GM23338 (cell line): ENCODE measurements around the gene AHSP. TPM values are rescaled to one million over a fixed set of nuclear protein-coding genes. Genes with fewer than 3 reads are reported as not detected.
A peak's percentile ranks its signal among the peaks of the same experiment; 100 is the strongest.

Source experiments
- ATAC-seq: fragments of 200-7000 bp; cut with Tn5 transposase; 3 replicates; pipeline ENCODE4 v1.9.1; 2020
- DNase-seq: peaks from one replicate; pipeline ENCODE4 v3.0.0-alpha.2; 2015; ENCODE audit warnings: low spot score
- H2AFZ ChIP-seq: fragments of 200-600 bp; sonication (generic); 2 replicates; pipeline ENCODE4 v1.8.0; 2016; ENCODE audit warnings: antibody characterized with exemption, mild to moderate bottlenecking, moderate library complexity
- H3F3A ChIP-seq: fragments of 200-600 bp; sonication (generic); replicated peaks from 2 replicates; pipeline ENCODE4 v1.8.0; 2017; ENCODE audit warnings: antibody characterized with exemption, mixed run types, low read depth
- H3K27ac ChIP-seq: fragments of 200-600 bp; sonication (generic); 2 replicates; pipeline ENCODE4 v1.6.1; 2016; ENCODE audit warnings: low read depth
- H3K27me3 ChIP-seq: fragments of 200-600 bp; sonication (generic); 2 replicates; pipeline ENCODE4 v1.8.0; 2016; ENCODE audit warnings: mild to moderate bottlenecking, mixed run types, moderate library complexity; ENCODE audit not compliant: insufficient read depth
- H3K36me3 ChIP-seq: fragments of 200-600 bp; sonication (generic); 2 replicates; pipeline ENCODE4 v1.8.0; 2016; ENCODE audit warnings: mild to moderate bottlenecking; ENCODE audit not compliant: insufficient read depth
- H3K4me1 ChIP-seq: fragments of 200-600 bp; sonication (generic); 2 replicates; pipeline ENCODE4 v1.8.0; 2016; ENCODE audit warnings: mild to moderate bottlenecking, moderate library complexity; ENCODE audit not compliant: insufficient read depth
- H3K4me2 ChIP-seq: fragments of 200-600 bp; sonication (generic); 2 replicates; pipeline ENCODE4 v1.7.1; 2017; ENCODE audit warnings: mixed run types
- H3K4me3 ChIP-seq: fragments of 200-600 bp; sonication (generic); 2 replicates; pipeline ENCODE4 v1.6.1; 2016; ENCODE audit warnings: mixed run types
- H3K79me2 ChIP-seq: fragments of 200-600 bp; sonication (generic); replicated peaks from 2 replicates; pipeline ENCODE4 v1.8.0; 2017; ENCODE audit warnings: mild to moderate bottlenecking; ENCODE audit not compliant: insufficient read depth
- H3K9me2 ChIP-seq: fragments of 200-600 bp; sonication (generic); 2 replicates; pipeline ENCODE4 v1.8.0; 2017; ENCODE audit not compliant: insufficient read depth
- H4K20me1 ChIP-seq: fragments of 200-600 bp; sonication (generic); replicated peaks from 2 replicates; pipeline ENCODE4 v1.8.0; 2017; ENCODE audit warnings: mild to moderate bottlenecking; ENCODE audit not compliant: insufficient read depth
- H3K27ac Mint-ChIP-seq: 2 replicates; pipeline ENCODE4 v1.8.0; 2020; ENCODE audit warnings: inconsistent platforms, mild to moderate bottlenecking, moderate library complexity, mixed read lengths
- H3K27me3 Mint-ChIP-seq: 3 replicates; pipeline ENCODE4 v1.8.0; 2022; ENCODE audit warnings: low read depth, mild to moderate bottlenecking, moderate library complexity, mixed read lengths, inconsistent platforms; ENCODE audit not compliant: insufficient read depth, poor library complexity
- H3K36me3 Mint-ChIP-seq: 3 replicates; pipeline ENCODE4 v1.8.0; 2021; ENCODE audit warnings: low read depth, mild to moderate bottlenecking, inconsistent platforms, moderate library complexity, mixed read lengths
- H3K4me1 Mint-ChIP-seq: 3 replicates; pipeline ENCODE4 v1.8.0; 2020; ENCODE audit warnings: mild to moderate bottlenecking, inconsistent platforms, mixed read lengths
- H3K4me3 Mint-ChIP-seq: 3 replicates; pipeline ENCODE4 v1.8.0; 2021; ENCODE audit warnings: moderate library complexity, mild to moderate bottlenecking, inconsistent platforms, mixed read lengths
- H3K9me3 Mint-ChIP-seq: 3 replicates; pipeline ENCODE4 v1.8.0; 2020; ENCODE audit warnings: moderate library complexity, mild to moderate bottlenecking, inconsistent platforms, mixed read lengths
- CTCF ChIP-seq, 2 experiments: fragments of 200-600 bp in 1 of 2; sonication (generic) in 1 of 2; conservative IDR thresholded peaks; 2 replicates each; pipeline versions ENCODE4 v1.5.1 to v1.6.1; 2016 to 2017; ENCODE audit warnings: antibody characterized with exemption in 2 of 2, low read depth in 2 of 2, mild to moderate bottlenecking in 2 of 2, moderate library complexity in 1 of 2
- EZH2 ChIP-seq: fragments of 200-600 bp; sonication (generic); IDR thresholded peaks from one replicate; pipeline ENCODE4 v1.8.0; 2017; ENCODE audit warnings: antibody characterized with exemption, mild to moderate bottlenecking, low read depth; ENCODE audit not compliant: unreplicated experiment
- EZH2phosphoT487 ChIP-seq: fragments of 200-600 bp; sonication (generic); IDR thresholded peaks from one replicate; pipeline ENCODE4 v1.8.1; 2018; ENCODE audit warnings: antibody characterized with exemption; ENCODE audit not compliant: unreplicated experiment
- JUNB ChIP-seq: IDR thresholded peaks from one replicate; pipeline ENCODE4 v1.6.1; 2016; ENCODE audit warnings: antibody characterized with exemption; ENCODE audit not compliant: unreplicated experiment
- POLR2AphosphoS5 ChIP-seq: IDR thresholded peaks from 2 replicates; pipeline ENCODE4 v1.6.1; 2016; ENCODE audit warnings: antibody characterized with exemption, low read depth
- STAT1 ChIP-seq: IDR thresholded peaks from one replicate; pipeline ENCODE4 v1.6.1; 2016; ENCODE audit warnings: antibody characterized with exemption; ENCODE audit not compliant: unreplicated experiment
- ZNF331 ChIP-seq: fragments of 250-450 bp; sonication (Bioruptor Pico); IDR thresholded peaks from 2 replicates; pipeline ENCODE4 v1.5.0; 2020; ENCODE audit warnings: low read depth, mild to moderate bottlenecking, moderate library complexity
- polyA plus RNA-seq: library from polyadenylated mRNA; unstranded; fragments of >200 nt; fragmentation: Nextera tagmentation; extraction: Ambion mirVana; gene quantifications from 2 replicates; pipeline ENCODE4 v1.2.1, GENCODE V29; 2016
- total RNA-seq: library from RNA; depleted of rRNA; stranded (reverse); fragments of >200 nt; shearing (Covaris generic); gene quantifications from 2 replicates; pipeline ENCODE4 v1.2.3, GENCODE V29; 2014

AHSP gene
- total and polyA plus RNA-seq, 2 experiments from 2014 or later, result 2.1 TPM; not detected in 1

- H3K9me2 ChIP-seq, result no peaks in the 10 kb centered on the region
- H4K20me1 ChIP-seq, result no peaks in the 10 kb centered on the region
- no peak overlapping the region for H3K27ac Mint-ChIP-seq
- no peaks in the 10 kb centered on the region for H3K79me2 ChIP-seq
- no peak overlapping the region for H3K4me2 ChIP-seq
- H3K4me3 ChIP-seq, result no peak overlapping the region
- TF ChIP-seq EZH2phosphoT487, result no peak
- TF ChIP-seq STAT1, result no peak
- TF ChIP-seq JUNB, result no peak
- H3K36me3 Mint-ChIP-seq, result peaks cover 23% of the 10 kb centered on the region
- no peak for ATAC-seq
- no peaks in the 10 kb centered on the region; the same call in 2 of the 3 replicates for H3K4me1 Mint-ChIP-seq
- H3F3A ChIP-seq, result no peaks in the 10 kb centered on the region
- peaks cover 55% of the 10 kb centered on the region for H3K9me3 Mint-ChIP-seq
- H3K27me3 ChIP-seq, result peaks cover 8% of the 10 kb centered on the region
- DNase-seq, result no peak
- H3K36me3 ChIP-seq, result no peaks in the 10 kb centered on the region
- H3K27ac ChIP-seq, result no peak overlapping the region
- H2AFZ ChIP-seq, result no peak overlapping the region
- H3K4me1 ChIP-seq, result no peaks in the 10 kb centered on the region
- no peak overlapping the region for H3K4me3 Mint-ChIP-seq
- H3K27me3 Mint-ChIP-seq, result peaks cover 3% of the 10 kb centered on the region
Measured at GRCh38 chr16:31542763-31543162, 15.1 kb downstream of the AHSP start.

GRCh38 chr16:31561426-31562233 lies 33.9 kb downstream of the AHSP start:
- H3K4me3 Mint-ChIP-seq, result no peak overlapping the region
- H3K27me3 Mint-ChIP-seq, result peaks cover 6% of the 10 kb centered on the region
- no peak for ATAC-seq

GRCh38 chr16:31568577-31569359 lies 41.1 kb downstream of the AHSP start:
- Histone ChIP-seq H3K79me2 (no peaks in the 10 kb centered on the region), H3K36me3 (no peaks in the 10 kb centered on the region), H3K9me2 (no peaks in the 10 kb centered on the region), H3K4me1 (no peaks in the 10 kb centered on the region; the same call in 1 of the 2 replicates), H3K27me3 (peaks cover 82% of the 10 kb centered on the region), H3K4me3 (peak overlapping the region; percentile 69), H3K27ac (no peak overlapping the region), H2AFZ (peak overlapping the region; percentile 97), H3F3A (no peaks in the 10 kb centered on the region), H4K20me1 (no peaks in the 10 kb centered on the region), H3K4me2 (peak overlapping the region; percentile 83)
- Mint-ChIP-seq H3K36me3 (no peaks in the 10 kb centered on the region), H3K9me3 (peaks cover 13% of the 10 kb centered on the region), H3K4me3 (peak overlapping the region; percentile 77), H3K27me3 (peaks cover 28% of the 10 kb centered on the region), H3K4me1 (no peaks in the 10 kb centered on the region), H3K27ac (no peak overlapping the region)
- DNase-seq (peak; percentile 76), ATAC-seq (peak; percentile 97)
- no peak for TF ChIP-seq POLR2AphosphoS5
- peak; percentile 30 to 54; a peak in 3 of 4 replicates for TF ChIP-seq CTCF (conservative IDR thresholded peaks at IDR 0.05; ENCODE audit: low read depth in 2 of 2)
- TF ChIP-seq ZNF331 (CRISPR knock-in tag), result no peak
- TF ChIP-seq EZH2, result peak; percentile 93

More at GRCh38 chr16:31561426-31562233, 33.9 kb downstream of the AHSP start:
- no peak for TF ChIP-seq EZH2phosphoT487
- no peak for TF ChIP-seq ZNF331 (CRISPR knock-in tag)
- no peak for TF ChIP-seq JUNB
- TF ChIP-seq STAT1, result no peak
- TF ChIP-seq POLR2AphosphoS5, result no peak
- Mint-ChIP-seq H3K36me3 (no peaks in the 10 kb centered on the region; the same call in 2 of the 3 replicates), H3K4me1 (no peaks in the 10 kb centered on the region), H3K9me3 (peaks cover 3% of the 10 kb centered on the region; the same call in 2 of the 3 replicates), H3K27ac (no peak overlapping the region)
- H3K4me3 ChIP-seq, result no peak overlapping the region
- H3K36me3 ChIP-seq, result no peaks in the 10 kb centered on the region
- H4K20me1 ChIP-seq, result no peaks in the 10 kb centered on the region
- no peak overlapping the region for H3K4me2 ChIP-seq
- no peak for DNase-seq
- no peak overlapping the region for H2AFZ ChIP-seq
- no peaks in the 10 kb centered on the region for H3F3A ChIP-seq
- H3K4me1 ChIP-seq, result no peaks in the 10 kb centered on the region
- H3K9me2 ChIP-seq, result no peaks in the 10 kb centered on the region
- peaks cover 21% of the 10 kb centered on the region for H3K27me3 ChIP-seq
- H3K27ac ChIP-seq, result no peak overlapping the region
- no peaks in the 10 kb centered on the region for H3K79me2 ChIP-seq
